Vagina (tissue), 2 donors: ENCODE measurements around the gene MTIF3.

Source experiments
- POLR2A ChIP-seq, 2 donors: fragments of 450-650 bp; IDR thresholded peaks; one replicate each; pipeline ENCODE4 v1.6.1; 2017; ENCODE audit warnings: antibody characterized with exemption in 2 of 2, mild to moderate bottlenecking in 2 of 2, moderate library complexity in 2 of 2
- POLR2AphosphoS5 ChIP-seq, 2 donors: sonication (generic); formaldehyde crosslinking; IDR thresholded peaks; one replicate each; pipeline ENCODE4 v1.9.0; 2017; ENCODE audit warnings: antibody characterized with exemption in 2 of 2, mild to moderate bottlenecking in 2 of 2, low read depth in 1 of 2; ENCODE audit not compliant: insufficient read depth in 1 of 2
- TF ChIP-seq, protein P1 (sequence below), 3 experiments: fragments of 450-650 bp in 2 of 3; fragments of 200-600 bp in 1 of 3; sonication (generic) in 1 of 3; IDR thresholded peaks; one replicate each; pipeline ENCODE4 v1.5.1; 2017 to 2019; ENCODE audit warnings: antibody characterized with exemption in 3 of 3, mild to moderate bottlenecking in 2 of 3, moderate library complexity in 2 of 3

DNA sequence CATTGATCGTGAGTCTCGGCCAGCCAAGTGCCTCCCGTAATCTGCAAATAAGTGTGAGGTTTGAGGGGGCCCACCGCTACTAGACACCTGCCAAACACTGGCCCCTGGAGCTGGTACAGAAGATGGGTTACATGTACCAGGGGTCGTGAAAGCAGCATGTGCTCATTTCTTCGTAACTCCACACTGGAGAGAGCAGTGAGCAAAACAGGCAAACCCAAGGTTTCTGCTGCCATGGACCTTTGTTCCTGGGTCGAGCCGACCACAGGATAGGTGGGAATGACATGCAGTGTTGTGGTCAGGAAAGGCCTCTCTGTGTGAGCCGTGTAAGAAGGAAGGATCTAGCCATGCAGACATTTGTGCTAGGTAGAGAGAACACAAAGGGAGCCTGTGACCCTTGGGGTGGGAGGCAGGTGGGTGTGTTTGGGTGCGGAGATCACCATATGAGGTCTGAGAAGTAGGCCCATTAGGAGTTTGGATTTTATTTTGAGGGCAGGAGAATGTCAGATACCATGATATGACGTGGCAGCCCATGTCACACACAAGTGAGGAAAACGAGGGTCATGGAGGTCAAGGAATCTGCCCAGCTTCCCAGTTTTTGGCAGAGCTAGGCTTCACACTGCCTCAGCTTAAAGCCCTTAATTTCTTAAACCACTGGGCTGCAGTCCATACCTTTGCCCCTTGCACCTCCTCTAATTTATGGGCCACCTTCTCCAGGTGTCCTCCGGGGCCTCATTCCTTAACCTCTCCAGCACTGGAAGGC is 25.0 kb downstream of the MTIF3 start:
- TF ChIP-seq POLR2A (IDR thresholded peaks at IDR 0.05) (no peak), POLR2AphosphoS5 (IDR thresholded peaks at IDR 0.05; ENCODE audit: insufficient read depth in 1 of 2, low read depth in 1 of 2) (no peak)
- TF ChIP-seq, protein P1, sequence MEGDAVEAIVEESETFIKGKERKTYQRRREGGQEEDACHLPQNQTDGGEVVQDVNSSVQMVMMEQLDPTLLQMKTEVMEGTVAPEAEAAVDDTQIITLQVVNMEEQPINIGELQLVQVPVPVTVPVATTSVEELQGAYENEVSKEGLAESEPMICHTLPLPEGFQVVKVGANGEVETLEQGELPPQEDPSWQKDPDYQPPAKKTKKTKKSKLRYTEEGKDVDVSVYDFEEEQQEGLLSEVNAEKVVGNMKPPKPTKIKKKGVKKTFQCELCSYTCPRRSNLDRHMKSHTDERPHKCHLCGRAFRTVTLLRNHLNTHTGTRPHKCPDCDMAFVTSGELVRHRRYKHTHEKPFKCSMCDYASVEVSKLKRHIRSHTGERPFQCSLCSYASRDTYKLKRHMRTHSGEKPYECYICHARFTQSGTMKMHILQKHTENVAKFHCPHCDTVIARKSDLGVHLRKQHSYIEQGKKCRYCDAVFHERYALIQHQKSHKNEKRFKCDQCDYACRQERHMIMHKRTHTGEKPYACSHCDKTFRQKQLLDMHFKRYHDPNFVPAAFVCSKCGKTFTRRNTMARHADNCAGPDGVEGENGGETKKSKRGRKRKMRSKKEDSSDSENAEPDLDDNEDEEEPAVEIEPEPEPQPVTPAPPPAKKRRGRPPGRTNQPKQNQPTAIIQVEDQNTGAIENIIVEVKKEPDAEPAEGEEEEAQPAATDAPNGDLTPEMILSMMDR (IDR thresholded peaks at IDR 0.05), result no peak
